ENCODE measurements around the gene ZNF37A.

ZNF37A gene

GRCh38 chr10:38156416-38157269, 62.5 kb downstream of the ZNF37A start:
- no peak overlapping the region for H3K27ac ChIP-seq
- TF ChIP-seq CTCF (conservative IDR thresholded peaks at IDR 0.05), result no peak

GRCh38 chr10:38157270-38157685, 63.1 kb downstream of the ZNF37A start:
- no peak overlapping the region for H3K27ac ChIP-seq
- no peak for TF ChIP-seq CTCF (conservative IDR thresholded peaks at IDR 0.05)

GRCh38 chr10:38159004-38159403, 64.9 kb downstream of the ZNF37A start:
- H3K27ac ChIP-seq, result no peak overlapping the region
- TF ChIP-seq CTCF (conservative IDR thresholded peaks at IDR 0.05), result no peak

- no peak overlapping the region for H3K27ac ChIP-seq
- TF ChIP-seq CTCF (conservative IDR thresholded peaks at IDR 0.05), result no peak
Observed at GRCh38 chr10:38163617-38164016, 69.5 kb downstream of the ZNF37A start.

GRCh38 chr10:38174336-38174735, 80.2 kb downstream of the ZNF37A start:
- H3K27ac ChIP-seq, result no peak overlapping the region
- TF ChIP-seq CTCF (conservative IDR thresholded peaks at IDR 0.05), result no peak

GRCh38 chr10:38184477-38184876, 90.3 kb downstream of the ZNF37A start:
- no peak overlapping the region for H3K27ac ChIP-seq
- no peak for TF ChIP-seq CTCF (conservative IDR thresholded peaks at IDR 0.05)
